Hypothalamus (tissue), 51 donors: ENCODE results near the gene CACNA1D.

Experiments used
- DNase-seq, 51 donors: peaks; one replicate each; lab custom pipeline; 2025; lab: John Stamatoyannopoulos, UW

CACNA1D gene

DNA sequence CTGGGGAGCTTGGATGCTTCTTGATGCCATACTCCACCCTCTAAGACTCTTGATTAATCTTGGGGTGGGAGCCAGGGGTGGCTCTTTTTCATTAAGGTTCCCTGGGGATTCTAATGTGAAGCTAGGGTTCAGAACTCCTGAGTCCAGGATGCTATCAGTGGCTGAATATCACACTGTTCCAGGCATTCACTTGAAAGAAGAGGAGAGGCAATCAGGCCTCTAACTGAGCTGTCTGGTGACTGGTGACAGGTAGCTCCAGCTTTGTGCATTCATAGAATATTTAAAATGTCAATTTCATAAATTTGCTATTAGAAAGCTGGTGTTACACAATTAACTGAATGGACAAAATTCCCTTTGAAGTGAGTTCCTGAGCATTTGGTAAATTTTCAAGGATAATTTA, 212.8 kb downstream of the CACNA1D start:
- DNase-seq, result no peak

DNA sequence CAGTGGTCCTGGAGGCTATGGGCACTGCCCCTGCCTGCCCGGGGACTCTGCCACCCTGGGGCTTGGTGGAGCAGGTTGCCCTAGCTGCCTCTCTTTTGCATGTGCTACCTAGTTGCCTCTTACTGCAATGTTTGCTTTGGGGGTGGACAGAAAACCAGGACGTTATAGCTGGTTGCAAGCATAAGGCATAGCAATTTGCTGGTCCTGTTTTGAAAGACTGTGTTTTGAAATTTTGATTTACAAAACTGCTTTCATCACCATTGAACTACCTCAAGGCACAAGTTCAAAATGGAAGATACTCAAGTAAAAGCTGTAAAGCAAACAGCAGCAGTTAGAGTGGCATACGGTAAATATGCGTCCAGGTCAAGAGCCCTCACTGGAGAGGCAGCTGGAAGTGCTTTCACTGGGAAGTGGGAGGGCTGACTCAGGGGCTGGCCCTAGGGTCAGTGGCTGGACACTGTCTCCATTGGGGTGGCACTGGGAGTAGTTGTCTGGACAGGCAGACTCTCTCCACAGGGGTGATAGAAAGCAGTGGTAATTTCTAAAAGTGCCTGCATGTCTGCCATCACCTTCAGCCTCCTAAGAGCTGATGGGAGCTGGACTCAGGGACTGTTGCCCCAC, 213.7 kb downstream of the CACNA1D start:
- no peak for DNase-seq

DNA sequence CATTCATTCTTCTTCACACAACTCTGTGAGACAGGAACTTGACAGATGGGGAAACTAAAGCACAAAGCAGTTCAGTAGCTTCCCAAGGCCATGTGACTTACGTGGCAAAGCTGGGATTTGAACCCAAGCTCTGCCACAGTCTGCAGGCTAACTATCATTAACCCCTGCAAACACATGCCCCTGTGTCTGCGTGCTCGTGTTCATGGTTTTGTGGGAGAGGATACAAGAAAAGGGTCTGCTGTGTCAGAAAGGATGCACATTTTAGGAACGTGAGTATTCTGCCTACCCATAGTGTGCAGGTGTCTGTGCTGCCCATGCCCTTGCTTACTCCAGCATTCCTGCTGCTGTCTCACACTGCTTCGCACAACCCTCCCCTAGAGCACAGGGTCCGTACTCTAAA, 214.8 kb downstream of the CACNA1D start:
- no peak for DNase-seq

DNA sequence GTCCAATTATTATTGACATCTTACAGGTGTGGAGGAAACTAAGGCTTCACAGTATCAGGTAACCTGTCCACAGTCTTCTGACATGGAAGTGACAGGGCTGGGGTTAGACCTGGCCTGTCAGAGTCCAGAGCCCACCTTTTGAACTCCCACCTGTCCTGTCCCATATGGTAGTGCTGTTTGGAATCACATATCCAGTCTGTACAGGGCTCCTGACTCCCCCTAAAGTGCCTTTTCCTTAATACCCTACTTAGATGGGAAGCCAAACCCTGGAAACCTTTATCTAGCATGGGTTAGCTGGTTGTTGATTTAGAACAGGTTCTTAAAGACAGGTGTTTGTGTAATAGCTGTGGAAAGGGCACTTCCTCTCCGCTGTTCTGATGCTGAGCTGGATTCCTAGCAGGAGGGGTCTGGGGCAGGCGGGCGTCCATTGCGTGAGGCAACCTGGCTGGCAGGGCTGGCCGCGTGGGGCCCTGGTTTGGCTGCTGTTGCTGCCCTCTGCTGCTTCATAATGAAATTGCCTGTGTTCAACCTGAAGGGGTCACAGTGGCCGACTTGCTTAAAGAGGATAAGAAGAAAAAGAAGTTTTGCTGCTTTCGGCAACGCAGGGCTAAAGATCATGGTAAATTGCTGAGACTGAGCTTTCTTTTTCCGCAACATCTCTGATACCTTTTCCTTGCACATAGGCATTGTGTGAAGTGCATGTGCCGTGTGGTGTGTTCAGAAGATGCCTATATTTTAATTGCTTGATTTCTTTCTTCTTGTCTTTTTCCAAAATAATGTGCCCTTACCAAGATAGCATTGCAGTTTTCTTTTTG, 215.7 kb downstream of the CACNA1D start:
- peak in 46 of 51 donors; percentile 3 to 75 (median 47) for DNase-seq

DNA sequence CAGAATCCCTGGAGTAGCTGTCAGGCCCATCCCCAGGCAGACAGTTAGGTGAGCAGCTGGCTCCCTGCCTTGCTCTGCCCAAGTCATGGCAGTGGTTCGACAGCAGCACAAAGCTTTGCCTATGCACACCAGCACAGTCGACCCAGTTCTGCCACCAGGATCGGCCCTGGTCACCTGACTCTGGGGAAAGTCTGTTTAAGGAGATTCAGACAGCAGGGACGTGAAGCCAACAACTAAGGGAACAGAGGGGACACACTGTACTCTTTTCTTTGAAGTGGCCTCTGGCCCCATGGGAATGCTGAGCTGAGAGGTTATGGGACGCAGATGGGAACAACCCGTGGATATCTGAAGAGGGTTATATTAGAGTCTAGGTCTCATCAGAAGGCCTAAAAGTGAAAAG, 217.0 kb downstream of the CACNA1D start:
- DNase-seq, result peak in 2 of 51 donors; percentile 16 to 24

DNA sequence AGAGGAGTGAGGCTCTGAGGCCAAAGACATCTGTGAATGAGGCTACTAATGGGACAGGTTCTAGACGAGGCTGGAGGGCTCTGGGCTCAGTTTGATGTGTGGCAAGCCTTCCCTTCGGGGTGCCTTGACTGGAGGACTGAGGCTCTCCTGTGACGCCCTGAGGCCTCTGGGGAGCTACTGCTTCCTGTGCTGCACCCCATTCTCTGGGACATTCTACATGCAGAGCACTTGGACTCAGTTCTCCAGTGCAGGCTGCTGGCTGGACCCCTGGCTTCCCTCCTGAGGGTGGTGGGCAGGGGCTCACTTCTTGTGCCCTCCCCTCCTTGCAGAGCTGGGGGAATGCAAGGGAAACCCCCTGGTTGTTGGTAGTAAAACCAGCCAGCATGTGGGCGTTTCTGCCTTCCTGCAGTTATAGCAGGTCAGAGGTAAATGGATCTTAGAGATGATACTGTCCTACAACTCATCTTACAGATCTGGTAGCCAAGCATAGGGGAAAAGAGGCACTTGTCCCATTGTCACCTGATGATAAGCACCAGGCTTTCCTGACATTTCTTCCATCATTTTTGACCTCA, 218.5 kb downstream of the CACNA1D start:
- no peak for DNase-seq

DNA sequence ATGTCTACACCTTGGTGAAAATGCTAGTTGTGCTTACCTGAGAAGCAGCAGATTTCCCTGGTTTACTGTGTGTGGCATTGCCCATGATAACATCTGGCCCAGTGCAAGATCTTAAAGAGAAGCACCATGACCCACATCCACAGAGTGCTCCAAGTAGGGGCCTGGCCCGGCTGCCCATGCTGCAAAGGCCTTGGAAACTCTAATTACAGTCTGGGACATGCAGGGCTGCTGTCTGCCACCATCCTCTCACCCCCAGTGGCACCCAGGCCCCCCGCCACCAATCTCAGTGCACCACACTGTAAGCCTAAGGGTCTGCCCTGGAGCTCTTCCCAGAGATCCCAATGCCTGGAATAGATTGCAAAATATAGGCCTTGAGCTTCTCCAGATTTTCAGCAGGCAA, 219.2 kb downstream of the CACNA1D start:
- no peak for DNase-seq

DNA sequence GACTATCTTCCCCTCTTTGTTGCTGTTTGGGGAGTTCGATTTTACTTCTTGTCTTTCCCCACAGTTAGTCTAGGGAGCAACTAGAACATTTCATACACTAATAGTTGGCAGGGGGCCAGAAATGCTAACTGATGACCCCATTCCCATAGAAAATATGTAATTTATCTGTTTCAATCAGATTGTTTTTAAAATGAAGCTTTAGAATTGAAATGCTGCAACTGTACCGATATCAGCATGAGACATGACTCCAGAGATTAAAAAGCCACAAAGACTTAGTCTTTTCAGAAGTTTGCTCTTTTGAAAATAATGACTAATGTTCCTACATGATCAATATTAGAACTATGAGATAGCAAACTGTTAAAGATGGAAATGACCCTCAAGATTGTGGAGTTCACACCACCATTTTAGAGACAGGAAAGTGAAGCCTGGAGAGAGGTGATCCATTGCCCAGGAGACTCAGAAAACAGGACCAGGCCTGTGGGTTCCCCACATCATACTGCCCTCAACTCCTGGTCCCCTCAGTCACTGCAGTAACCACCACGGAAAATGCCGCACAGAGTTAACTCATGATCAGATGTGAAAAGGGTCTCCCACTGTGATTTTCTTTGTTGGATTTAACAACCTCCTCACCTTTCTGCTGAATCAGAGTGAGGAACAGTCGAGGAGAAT, 221.5 kb downstream of the CACNA1D start:
- DNase-seq, result no peak

DNA sequence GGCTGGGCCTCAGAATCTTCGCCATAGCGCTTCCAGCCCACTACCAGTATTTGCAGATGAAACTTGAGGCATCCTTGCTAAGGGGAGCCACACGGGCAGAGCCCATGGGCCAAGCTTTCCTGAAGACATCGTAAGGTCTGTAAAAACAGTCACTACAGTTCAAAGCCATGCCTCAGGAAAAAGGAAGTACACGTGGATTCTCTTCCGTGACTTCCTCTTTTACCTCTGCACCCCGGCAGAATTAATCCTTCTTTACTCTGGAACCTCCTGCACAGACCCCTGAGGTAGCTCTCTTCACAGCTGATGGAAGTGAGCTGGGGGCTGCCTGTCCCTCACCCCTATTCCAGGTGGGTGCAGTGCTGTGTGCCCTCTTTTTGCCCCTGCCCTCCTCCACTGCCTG, 222.6 kb downstream of the CACNA1D start:
- DNase-seq, result no peak

DNA sequence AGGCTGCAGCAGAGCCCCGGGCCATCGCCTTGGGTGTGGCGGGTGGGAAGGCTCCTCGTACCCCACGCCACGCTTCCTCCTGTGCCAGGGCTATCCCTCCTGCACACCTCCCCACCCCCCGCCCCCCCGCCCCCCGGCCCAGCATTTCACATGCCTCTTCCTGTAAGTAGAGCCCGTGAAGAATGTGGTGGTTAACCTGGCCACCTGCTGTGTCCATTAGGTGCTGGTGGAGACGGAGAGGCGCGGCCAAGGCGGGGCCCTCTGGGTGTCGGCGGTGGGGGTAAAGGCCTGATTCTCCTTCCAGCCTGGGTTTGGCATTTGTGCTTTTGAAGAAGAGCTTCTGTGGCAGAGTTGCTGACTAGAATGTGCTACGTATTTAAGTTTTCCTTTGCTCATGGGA, 224.1 kb downstream of the CACNA1D start:
- no peak for DNase-seq

DNA sequence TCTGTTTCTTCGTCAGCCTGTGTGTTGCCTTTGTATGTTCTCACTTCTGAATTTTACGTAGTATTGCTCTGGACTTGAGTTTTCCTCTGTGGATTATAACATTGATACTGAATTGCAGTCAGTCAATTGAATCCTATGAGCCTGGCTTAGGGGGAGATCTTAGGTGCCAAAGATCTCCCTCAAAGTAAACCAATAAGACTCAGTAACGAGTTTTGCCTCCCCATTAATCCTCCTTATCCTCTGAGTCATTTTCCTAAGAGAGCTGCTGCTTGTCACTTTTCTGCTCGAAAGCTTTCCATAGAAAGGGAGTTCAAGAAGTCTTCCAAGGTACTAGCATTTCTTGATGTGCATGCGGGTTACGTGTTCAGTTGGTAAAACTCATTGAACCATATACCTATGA, 225.4 kb downstream of the CACNA1D start:
- DNase-seq, result no peak

DNA sequence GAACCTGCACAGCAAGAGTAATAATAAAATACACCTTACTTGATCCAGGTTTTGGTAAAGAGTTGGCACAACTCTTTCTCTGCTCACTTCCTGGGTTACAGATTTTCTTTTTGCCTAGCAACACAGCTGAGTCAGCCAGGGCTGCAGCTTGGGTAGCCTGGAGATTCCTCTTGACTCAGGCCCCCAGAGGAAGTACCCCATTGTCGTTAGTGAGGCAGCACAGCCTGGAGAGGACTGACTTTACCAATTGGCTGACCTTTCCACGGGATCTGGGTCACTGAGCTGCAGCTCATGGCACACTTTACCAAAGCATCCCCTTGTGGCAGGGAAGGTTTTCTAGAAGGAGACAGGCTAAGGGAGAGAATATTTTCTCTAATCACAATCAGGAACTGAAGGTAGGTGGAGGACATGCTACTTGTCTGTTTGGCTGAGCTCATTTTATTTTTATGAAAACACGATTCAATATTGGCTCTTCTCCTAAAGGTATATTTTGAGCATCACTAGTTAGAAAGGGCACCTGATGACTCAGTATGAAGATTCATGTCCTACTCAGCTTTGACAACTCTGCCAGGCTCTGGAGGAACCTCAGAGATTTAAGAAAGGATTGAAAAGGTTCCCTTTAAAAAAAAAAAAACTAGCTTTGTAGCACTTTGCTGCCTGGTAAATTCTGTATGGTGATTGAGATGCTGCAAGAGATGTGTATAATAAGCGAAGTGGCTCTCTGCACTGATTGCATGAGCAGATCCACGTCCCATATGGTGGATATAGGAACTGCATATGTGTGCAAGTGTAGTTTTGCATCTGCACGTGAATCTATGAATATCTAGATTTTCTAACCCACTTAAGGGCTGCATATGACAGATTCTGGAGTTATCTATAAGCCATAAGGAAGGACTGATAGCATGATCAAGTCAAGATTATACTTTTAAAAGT, 227.0 kb downstream of the CACNA1D start:
- DNase-seq, result peak in 3 of 51 donors; percentile 4 to 45 (median 7)

DNA sequence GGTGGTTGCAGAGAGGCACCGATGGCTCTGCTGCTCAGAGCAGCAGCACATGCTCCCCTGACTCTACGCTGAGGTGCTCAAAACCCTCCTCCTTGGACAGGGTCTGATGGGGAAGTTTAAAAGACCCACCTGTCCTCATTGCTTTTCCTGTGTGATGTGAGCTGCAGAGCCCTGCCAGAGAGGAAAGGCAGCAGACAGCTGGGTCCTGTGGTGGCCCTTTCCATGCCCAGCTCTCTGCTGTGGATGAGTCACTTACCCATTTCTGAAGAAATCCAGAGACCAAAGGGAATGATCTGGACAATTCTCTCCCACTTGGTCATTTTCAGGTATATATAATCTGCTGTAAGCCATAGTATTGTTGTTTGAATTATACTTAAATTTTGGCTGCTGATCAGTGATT, 230.2 kb downstream of the CACNA1D start:
- DNase-seq, result no peak

DNA sequence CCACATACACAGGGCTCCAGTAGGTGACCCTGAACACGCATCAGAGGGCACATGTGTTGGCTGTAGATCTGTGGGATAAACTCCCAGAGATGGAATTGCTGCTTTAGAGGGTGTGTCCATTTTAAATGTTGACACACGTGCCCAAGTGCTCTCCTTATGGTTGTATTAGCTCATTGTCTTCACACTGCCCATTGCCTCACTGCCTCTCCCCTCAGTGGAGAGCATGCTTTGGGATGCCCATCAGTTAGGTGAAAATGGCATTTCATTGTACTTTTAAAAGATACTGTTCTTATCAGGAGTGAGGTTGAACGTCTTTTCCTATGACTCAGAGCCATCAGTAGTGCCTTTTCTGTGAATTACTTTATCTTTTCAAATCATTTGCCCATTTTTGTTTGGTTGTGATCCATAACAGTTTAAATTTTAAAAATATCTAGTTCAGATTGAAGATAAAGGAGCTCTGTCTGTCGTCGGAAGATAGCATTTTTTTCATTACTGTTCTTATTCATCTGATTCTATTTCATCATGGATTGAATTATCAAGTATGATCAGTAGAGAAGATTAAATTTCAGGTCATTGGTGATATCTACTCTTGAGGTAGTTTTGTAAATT, 231.1 kb downstream of the CACNA1D start:
- no peak for DNase-seq

DNA sequence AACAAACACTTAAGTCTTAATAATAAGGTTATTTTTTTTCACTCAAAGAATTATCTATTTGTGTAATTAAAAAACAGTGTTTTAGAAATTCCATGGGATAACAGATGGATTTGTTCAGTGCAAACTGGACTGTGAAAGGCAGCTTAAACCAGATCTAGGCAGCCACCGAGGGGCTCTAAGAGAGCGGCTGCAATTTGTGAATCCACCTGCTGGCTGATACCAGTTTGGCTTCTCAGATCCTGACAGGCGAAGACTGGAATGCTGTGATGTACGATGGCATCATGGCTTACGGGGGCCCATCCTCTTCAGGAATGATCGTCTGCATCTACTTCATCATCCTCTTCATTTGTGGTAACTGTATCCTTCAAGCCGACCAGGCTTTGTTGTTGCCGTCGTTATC, 232.2 kb downstream of the CACNA1D start:
- DNase-seq, result no peak

DNA sequence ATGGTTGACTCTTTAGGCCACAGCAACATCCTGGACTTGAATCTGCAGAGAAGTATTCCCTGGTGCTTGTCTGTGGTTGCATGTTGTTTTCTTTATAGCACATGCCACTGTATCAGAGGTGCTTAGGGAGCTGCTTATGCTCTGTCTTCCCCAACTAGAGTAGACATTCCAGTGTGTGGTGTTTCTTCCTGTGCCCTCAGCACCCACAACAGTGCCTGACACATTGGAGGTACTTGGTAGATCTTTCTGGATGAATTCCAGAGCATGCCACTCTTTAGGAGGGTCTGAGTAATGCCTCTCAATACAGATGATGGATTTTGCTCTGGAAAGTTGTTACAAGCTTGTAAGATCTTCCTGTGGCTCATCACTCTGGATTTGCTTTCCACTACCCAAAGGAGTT, 234.2 kb downstream of the CACNA1D start:
- DNase-seq, result no peak

DNA sequence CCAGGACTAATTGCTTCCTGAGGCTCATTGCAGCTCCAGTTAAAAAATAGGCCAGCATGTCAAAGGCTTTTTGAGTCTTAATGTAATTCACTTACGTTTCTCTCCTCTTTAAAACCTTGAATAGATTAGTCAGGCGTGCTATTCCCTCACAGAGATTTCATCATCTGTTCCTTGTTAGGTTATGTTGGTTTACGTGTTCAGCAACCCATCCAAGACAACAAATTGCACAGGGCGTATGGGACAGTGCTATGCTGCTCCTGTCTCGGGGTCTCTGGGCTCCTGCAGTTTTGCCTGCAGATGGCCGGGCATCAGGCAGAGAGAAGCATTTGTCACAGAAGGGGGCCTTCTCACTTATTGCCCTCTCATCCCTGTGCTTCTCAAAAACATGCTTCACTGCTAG, 234.7 kb downstream of the CACNA1D start:
- DNase-seq, result no peak

DNA sequence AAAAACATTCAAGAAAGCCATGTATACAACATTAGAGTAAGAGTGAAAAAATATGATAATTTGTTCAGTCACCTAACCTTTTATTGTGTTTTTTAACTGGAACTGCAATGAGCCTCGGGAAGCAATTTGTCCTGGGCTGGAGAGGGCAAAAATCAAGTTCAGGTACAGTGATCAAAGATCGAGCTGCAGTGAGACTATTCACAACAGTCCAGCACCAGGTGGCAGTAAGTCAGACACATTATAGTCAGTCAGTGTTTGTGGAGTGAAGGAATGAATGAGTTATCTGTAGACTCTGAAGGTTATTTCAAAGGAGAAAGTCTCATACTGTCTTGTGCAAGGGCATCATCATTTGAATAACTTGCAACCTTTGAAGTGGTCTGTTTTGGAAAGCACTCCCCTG, 235.2 kb downstream of the CACNA1D start:
- no peak for DNase-seq

DNA sequence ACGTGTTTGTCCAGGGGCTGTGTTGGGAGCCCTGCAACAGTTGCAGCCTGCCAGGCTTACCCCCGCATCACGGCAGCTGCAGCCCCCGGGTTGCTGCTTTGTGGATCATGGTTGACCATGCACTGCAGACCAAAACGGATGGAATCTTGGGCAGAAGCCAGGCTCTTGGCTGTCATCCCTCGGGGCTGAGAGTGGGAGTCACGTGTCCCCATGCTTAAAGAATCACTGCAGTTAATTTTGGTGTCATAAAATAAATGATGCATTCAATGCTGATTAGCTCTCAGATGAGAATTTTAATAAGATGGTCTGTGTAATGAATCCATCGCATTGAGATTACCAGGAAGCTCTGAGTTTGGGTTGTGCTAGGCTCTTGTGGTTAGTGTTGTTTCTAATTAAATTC, 236.2 kb downstream of the CACNA1D start:
- peak in 34 of 51 donors; percentile 4 to 73 (median 33) for DNase-seq
